Naive B cell (primary cell): ENCODE measurements around the gene SCAPER. TPM values are rescaled to one million over a fixed set of nuclear protein-coding genes. Genes with fewer than 3 reads are reported as not detected.
"Not testable (repeated sequence)": the region's sequence is repeated elsewhere in the genome, so short reads cannot be mapped to it uniquely, and the experiment has no call there.

Source experiments
- ATAC-seq, 2 donors: fragments of 150-1000 bp; cut with Tn5 transposase; 2 replicates each; pipeline ENCODE4 v1.10.0; 2021; ENCODE audit warnings: low read depth in 2 of 2, mild to moderate bottlenecking in 2 of 2, moderate library complexity in 2 of 2
- DNase-seq: peaks from one replicate; pipeline ENCODE4 v3.0.0; 2022
- H3K27ac Mint-ChIP-seq, 6 donors: one replicate each; pipeline ENCODE4 v1.8.0; 2020 to 2022; ENCODE audit warnings: mild to moderate bottlenecking in 6 of 6, mixed read lengths in 6 of 6, moderate library complexity in 5 of 6, inconsistent platforms in 2 of 6
- H3K27me3 Mint-ChIP-seq, 3 donors: one replicate each; pipeline ENCODE4 v1.8.0; 2021 to 2022; ENCODE audit warnings: mixed read lengths in 3 of 3, mild to moderate bottlenecking in 1 of 3
- H3K36me3 Mint-ChIP-seq, 2 donors: one replicate each; pipeline ENCODE4 v1.8.0; 2020 to 2022; ENCODE audit warnings: mixed read lengths in 2 of 2, inconsistent platforms in 1 of 2, mild to moderate bottlenecking in 1 of 2
- H3K4me1 Mint-ChIP-seq, 3 donors: one replicate each; pipeline ENCODE4 v1.8.0; 2020 to 2022; ENCODE audit warnings: mixed read lengths in 3 of 3, inconsistent platforms in 1 of 3, mild to moderate bottlenecking in 1 of 3, moderate library complexity in 1 of 3
- H3K4me3 Mint-ChIP-seq, 8 donors: one replicate each; pipeline ENCODE4 v1.8.0; 2020 to 2022; ENCODE audit warnings: mild to moderate bottlenecking in 8 of 8, mixed read lengths in 8 of 8, moderate library complexity in 8 of 8, inconsistent platforms in 2 of 8
- H3K9me3 Mint-ChIP-seq, 7 donors: one replicate each; pipeline ENCODE4 v1.8.0; 2020 to 2022; ENCODE audit warnings: mixed read lengths in 7 of 7, mild to moderate bottlenecking in 5 of 7, inconsistent platforms in 2 of 7, moderate library complexity in 1 of 7
- polyA plus RNA-seq, 6 donors: library from polyadenylated mRNA; unstranded; fragments of 300-500 nt; fragmentation: Illumina TruSeq; gene quantifications; one replicate each; pipeline ENCODE4 v1.2.3, GENCODE V29; 2021; ENCODE audit warnings: low read depth in 6 of 6

Gene SCAPER
- polyA plus RNA-seq, 6 donors from 2014 or later = 11.2 to 38.5 (median 19.0) TPM

- Mint-ChIP-seq H3K4me1 (peaks cover 0 to 3% (median 0%) of the 10 kb centered on the region in 3 donors), H3K9me3 (peaks cover 4 to 23% (median 12%) of the 10 kb centered on the region in 7 donors), H3K27me3 (no peaks in the 10 kb centered on the region), H3K36me3 (peaks cover 7 to 31% of the 10 kb centered on the region in 2 donors), H3K4me3 (no peak overlapping the region), H3K27ac (peak overlapping the region in 1 of 6 donors; percentile 35)
- no peak for ATAC-seq
- no peak for DNase-seq
Measured at GRCh38 chr15:76546805-76547204, 358.3 kb downstream of the SCAPER start.

- Mint-ChIP-seq H3K4me3 (no peak overlapping the region), H3K9me3 (peaks cover 0 to 5% (median 2%) of the 10 kb centered on the region in 7 donors), H3K27ac (peak overlapping the region in 1 of 6 donors; percentile 6), H3K36me3 (peaks cover 3 to 4% of the 10 kb centered on the region in 2 donors), H3K27me3 (no peaks in the 10 kb centered on the region), H3K4me1 (no peaks in the 10 kb centered on the region)
- ATAC-seq (no peak), DNase-seq (no peak)
Measured at GRCh38 chr15:76533995-76534394, 371.1 kb downstream of the SCAPER start.

- Mint-ChIP-seq H3K27me3 (no peaks in the 10 kb centered on the region), H3K27ac (no peak overlapping the region), H3K4me1 (no peaks in the 10 kb centered on the region), H3K9me3 (peaks cover 0 to 2% (median 0%) of the 10 kb centered on the region in 7 donors), H3K36me3 (no peaks in the 10 kb centered on the region), H3K4me3 (no peak overlapping the region)
- ATAC-seq (no peak), DNase-seq (no peak)
Measured at GRCh38 chr15:76533060-76533820, 371.9 kb downstream of the SCAPER start.

- peaks cover 0 to 11% of the 10 kb centered on the region in 2 donors for H3K36me3 Mint-ChIP-seq
- no peak overlapping the region for H3K4me3 Mint-ChIP-seq
- no peak overlapping the region for H3K27ac Mint-ChIP-seq
- DNase-seq (no peak), ATAC-seq (no peak)
- H3K4me1 Mint-ChIP-seq = no peaks in the 10 kb centered on the region
- no peaks in the 10 kb centered on the region for H3K27me3 Mint-ChIP-seq
- peaks cover 0 to 4% (median 0%) of the 10 kb centered on the region in 7 donors for H3K9me3 Mint-ChIP-seq
Measured at GRCh38 chr15:76529911-76530310, 375.2 kb downstream of the SCAPER start.

GRCh38 chr15:76526111-76526510 is 379.0 kb downstream of the SCAPER start:
- no peaks in the 10 kb centered on the region for H3K27me3 Mint-ChIP-seq
- H3K9me3 Mint-ChIP-seq = peaks cover 0 to 4% (median 0%) of the 10 kb centered on the region in 7 donors
- peak overlapping the region in 1 of 6 donors; percentile 4 for H3K27ac Mint-ChIP-seq
- no peak overlapping the region for H3K4me3 Mint-ChIP-seq
- DNase-seq (no peak), ATAC-seq (no peak)
- H3K36me3 Mint-ChIP-seq = peaks cover 0 to 11% of the 10 kb centered on the region in 2 donors
- H3K4me1 Mint-ChIP-seq = no peaks in the 10 kb centered on the region

- no peak overlapping the region for H3K4me3 Mint-ChIP-seq
- no peak for DNase-seq
- H3K4me1 Mint-ChIP-seq = no peaks in the 10 kb centered on the region
- no peak for ATAC-seq
- H3K27me3 Mint-ChIP-seq = no peaks in the 10 kb centered on the region
- H3K36me3 Mint-ChIP-seq = peaks cover 0 to 4% of the 10 kb centered on the region in 2 donors
- no peak overlapping the region for H3K27ac Mint-ChIP-seq
- peaks cover 0 to 2% (median 0%) of the 10 kb centered on the region in 7 donors for H3K9me3 Mint-ChIP-seq
Measured at GRCh38 chr15:76517910-76518309, 387.2 kb downstream of the SCAPER start.

- Mint-ChIP-seq H3K36me3 (no peaks in the 10 kb centered on the region), H3K9me3 (peaks cover 0 to 2% (median 0%) of the 10 kb centered on the region in 7 donors), H3K4me1 (no peaks in the 10 kb centered on the region), H3K27me3 (no peaks in the 10 kb centered on the region), H3K4me3 (no peak overlapping the region), H3K27ac (peak overlapping the region in 1 of 6 donors; percentile 1)
- DNase-seq (no peak), ATAC-seq (no peak)
Measured at GRCh38 chr15:76514282-76514681, 390.9 kb downstream of the SCAPER start.

GRCh38 chr15:76512971-76513370 is 392.2 kb downstream of the SCAPER start:
- Mint-ChIP-seq H3K9me3 (peaks cover 0 to 2% (median 0%) of the 10 kb centered on the region in 7 donors), H3K27ac (peak overlapping the region in 1 of 6 donors; percentile 34), H3K27me3 (no peaks in the 10 kb centered on the region), H3K4me3 (no peak overlapping the region), H3K36me3 (no peaks in the 10 kb centered on the region), H3K4me1 (no peaks in the 10 kb centered on the region)
- DNase-seq (no peak), ATAC-seq (no peak)

- H3K27me3 Mint-ChIP-seq, ATAC-seq, H3K4me3 Mint-ChIP-seq, H3K4me1 Mint-ChIP-seq, H3K9me3 Mint-ChIP-seq, DNase-seq, H3K27ac Mint-ChIP-seq, H3K36me3 Mint-ChIP-seq: not testable (repeated sequence)
Measured at GRCh38 chr15:76510663-76511062, 394.5 kb downstream of the SCAPER start.

GRCh38 chr15:76503804-76504203 is 401.3 kb downstream of the SCAPER start:
- peaks cover 0 to 5% (median 0%) of the 10 kb centered on the region in 7 donors for H3K9me3 Mint-ChIP-seq
- no peaks in the 10 kb centered on the region for H3K4me1 Mint-ChIP-seq
- no peak for ATAC-seq
- no peaks in the 10 kb centered on the region for H3K27me3 Mint-ChIP-seq
- no peak overlapping the region for H3K27ac Mint-ChIP-seq
- DNase-seq = no peak
- no peak overlapping the region for H3K4me3 Mint-ChIP-seq
- peaks cover 0 to 27% of the 10 kb centered on the region in 2 donors for H3K36me3 Mint-ChIP-seq

- Mint-ChIP-seq H3K27ac (no peak overlapping the region), H3K4me3 (no peak overlapping the region), H3K27me3 (no peaks in the 10 kb centered on the region), H3K4me1 (no peaks in the 10 kb centered on the region), H3K36me3 (peaks cover 0 to 31% of the 10 kb centered on the region in 2 donors), H3K9me3 (peaks cover 0 to 5% (median 0%) of the 10 kb centered on the region in 7 donors)
- no peak for DNase-seq
- no peak for ATAC-seq
Measured at GRCh38 chr15:76503121-76503520, 402.0 kb downstream of the SCAPER start.

- Mint-ChIP-seq H3K27me3 (no peaks in the 10 kb centered on the region), H3K9me3 (peaks cover 0 to 5% (median 0%) of the 10 kb centered on the region in 7 donors), H3K4me1 (no peaks in the 10 kb centered on the region), H3K36me3 (peaks cover 0 to 33% of the 10 kb centered on the region in 2 donors), H3K27ac (no peak overlapping the region), H3K4me3 (no peak overlapping the region)
- no peak for ATAC-seq
- no peak for DNase-seq
Measured at GRCh38 chr15:76502678-76503077, 402.5 kb downstream of the SCAPER start.

- H3K4me1 Mint-ChIP-seq, H3K4me3 Mint-ChIP-seq, H3K27ac Mint-ChIP-seq, H3K27me3 Mint-ChIP-seq, DNase-seq, ATAC-seq, H3K9me3 Mint-ChIP-seq: not testable (repeated sequence)
- H3K36me3 Mint-ChIP-seq = peaks cover 0 to 33% of the 10 kb centered on the region in 2 donors
Measured at GRCh38 chr15:76502185-76502584, 403.0 kb downstream of the SCAPER start.

- H3K4me3 Mint-ChIP-seq = no peak overlapping the region
- H3K27me3 Mint-ChIP-seq = no peaks in the 10 kb centered on the region
- H3K9me3 Mint-ChIP-seq = peaks cover 0 to 5% (median 0%) of the 10 kb centered on the region in 7 donors
- no peaks in the 10 kb centered on the region for H3K4me1 Mint-ChIP-seq
- DNase-seq (no peak), ATAC-seq (no peak)
- H3K36me3 Mint-ChIP-seq = peaks cover 0 to 33% of the 10 kb centered on the region in 2 donors
- no peak overlapping the region for H3K27ac Mint-ChIP-seq
Measured at GRCh38 chr15:76501726-76502125, 403.4 kb downstream of the SCAPER start.
